ENCODE measurements around the gene UBE3A. TPM values are rescaled to one million over a fixed set of nuclear protein-coding genes. Genes with fewer than 3 reads are reported as not detected.
A peak's percentile ranks its signal among the peaks of the same experiment; 100 is the strongest.

The UBE3A gene
- total RNA-seq (134 and 135 TPM in 2 replicates), polyA plus RNA-seq (13.4 and 18.6 TPM in 2 replicates), polyA minus RNA-seq (103 and 114 TPM in 2 replicates)
- total RNA-seq (2013): 92.0 TPM

GRCh38 chr15:25438601-25439368 is at the start of gene UBE3A:
TSS of gene UBE3A (minus strand) at chr15:25439024. CDS start at chr15:25409107, 29,917 bp downstream.
- under 1% methylated on average over 97 of the region's 97 CpGs for WGBS (ENCODE audit: insufficient coverage)
- ChIA-PET POLR2A (interaction anchor here (0.7 kb wide), 1 partner anchor 483 kb away, joined by 7 read pairs; no protein-coding TSS in a partner anchor), CTCF (interaction anchor here (0.7 kb wide), 2 partner anchors 42 to 60 kb away, joined by 3 read pairs; no protein-coding TSS in a partner anchor)

More at GRCh38 chr15:25438601-25439368, at the start of gene UBE3A:
- Histone ChIP-seq H3K4me1 (ENCODE audit: control insufficient read depth in 2 of 2, insufficient read depth in 2 of 2, low read length in 2 of 2) (peaks cover 22 to 36% of the 10 kb centered on the region in 2 donors), H3K4me2 (replicated peaks; ENCODE audit: low read depth, low read length, poor library complexity, severe bottlenecking) (peak within 1 kb of the TSS; percentile 94), H3K79me2 (ENCODE audit: control insufficient read depth, insufficient read depth, low read length) (peaks cover 48% of the 10 kb centered on the region), H3K9me3 (ENCODE audit: control extremely low read depth in 1 of 3, control insufficient read depth in 2 of 3, insufficient read depth in 1 of 3, low read length in 2 of 3) (peaks cover 0 to 3% (median 1%) of the 10 kb centered on the region in 3 donors), H3K36me3 (replicated peaks in 1 of 2; ENCODE audit: control extremely low read depth in 1 of 2, control insufficient read depth in 1 of 2, extremely low read depth in 1 of 2, insufficient read depth in 2 of 2, low read length in 1 of 2) (peaks cover 0 to 4% of the 10 kb centered on the region in 2 experiments), H4K20me1 (ENCODE audit: control insufficient read depth, insufficient read depth, low read length, poor library complexity, severe bottlenecking) (peaks cover 26% of the 10 kb centered on the region), H3K27ac (ENCODE audit: low read length in 2 of 2) (peak within 1 kb of the TSS; percentile 87 to 96), H3K4me3 (ENCODE audit: control extremely low read depth in 1 of 5, extremely low read depth in 1 of 5, insufficient read depth in 1 of 5, low read depth in 2 of 5, low read length in 4 of 5) (peak within 1 kb of the TSS; percentile 49 to 91 (median 86)), H3K27me3 (replicated peaks in 1 of 4; ENCODE audit: control extremely low read depth in 1 of 4, control insufficient read depth in 3 of 4, insufficient read depth in 4 of 4, low read length in 3 of 4) (no peaks in the 10 kb centered on the region), H2AFZ (ENCODE audit: insufficient read depth, low read depth, low read length, poor library complexity, severe bottlenecking) (peak within 1 kb of the TSS; percentile 97), H3K9ac (ENCODE audit: low read length) (peak within 1 kb of the TSS; percentile 88)
- DNase-seq: peak; percentile 94
- Mint-ChIP-seq H3K4me1 (peaks cover 38% of the 10 kb centered on the region), H3K27ac (peak within 1 kb of the TSS; percentile 96), H3K9me3 (ENCODE audit: insufficient read depth) (no peaks in the 10 kb centered on the region), H3K4me3 (peak within 1 kb of the TSS; percentile 93), H3K27me3 (no peaks in the 10 kb centered on the region)
- intact Hi-C loops (cut with micrococcal nuclease): loop anchor here (1.0 to 10.0 kb wide), 3 partner anchors 36 to 482 kb away; no protein-coding TSS in a partner anchor
- no peak for TF ChIP-seq EZH2 (IDR thresholded peaks at IDR 0.05; ENCODE audit: borderline replicate concordance, insufficient read depth, low read depth, low read length, poor library complexity, severe bottlenecking)
- TF ChIP-seq, protein P1, sequence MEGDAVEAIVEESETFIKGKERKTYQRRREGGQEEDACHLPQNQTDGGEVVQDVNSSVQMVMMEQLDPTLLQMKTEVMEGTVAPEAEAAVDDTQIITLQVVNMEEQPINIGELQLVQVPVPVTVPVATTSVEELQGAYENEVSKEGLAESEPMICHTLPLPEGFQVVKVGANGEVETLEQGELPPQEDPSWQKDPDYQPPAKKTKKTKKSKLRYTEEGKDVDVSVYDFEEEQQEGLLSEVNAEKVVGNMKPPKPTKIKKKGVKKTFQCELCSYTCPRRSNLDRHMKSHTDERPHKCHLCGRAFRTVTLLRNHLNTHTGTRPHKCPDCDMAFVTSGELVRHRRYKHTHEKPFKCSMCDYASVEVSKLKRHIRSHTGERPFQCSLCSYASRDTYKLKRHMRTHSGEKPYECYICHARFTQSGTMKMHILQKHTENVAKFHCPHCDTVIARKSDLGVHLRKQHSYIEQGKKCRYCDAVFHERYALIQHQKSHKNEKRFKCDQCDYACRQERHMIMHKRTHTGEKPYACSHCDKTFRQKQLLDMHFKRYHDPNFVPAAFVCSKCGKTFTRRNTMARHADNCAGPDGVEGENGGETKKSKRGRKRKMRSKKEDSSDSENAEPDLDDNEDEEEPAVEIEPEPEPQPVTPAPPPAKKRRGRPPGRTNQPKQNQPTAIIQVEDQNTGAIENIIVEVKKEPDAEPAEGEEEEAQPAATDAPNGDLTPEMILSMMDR (IDR thresholded peaks at IDR 0.05): peak; percentile 43
- ATAC-seq (ENCODE audit: low read depth): peak; percentile 92
